DOHH2 (cell line): ENCODE results near the gene FYCO1.

Experiments
- EZH2phosphoT487 ChIP-seq: fragments of 200-600 bp; sonication (generic); IDR thresholded peaks from 2 replicates; pipeline ENCODE4 v1.6.1; 2017; ENCODE audit warnings: borderline replicate concordance, mild to moderate bottlenecking, antibody characterized with exemption, low read length, moderate library complexity, mixed read lengths
- TF ChIP-seq, protein P1 (sequence below): fragments of 200-600 bp; sonication (generic); IDR thresholded peaks from one replicate; pipeline ENCODE4 v1.5.1; 2014; ENCODE audit warnings: antibody characterized with exemption, mild to moderate bottlenecking, low read depth, low read length; ENCODE audit not compliant: poor library complexity, severe bottlenecking

- TF ChIP-seq, protein P1, sequence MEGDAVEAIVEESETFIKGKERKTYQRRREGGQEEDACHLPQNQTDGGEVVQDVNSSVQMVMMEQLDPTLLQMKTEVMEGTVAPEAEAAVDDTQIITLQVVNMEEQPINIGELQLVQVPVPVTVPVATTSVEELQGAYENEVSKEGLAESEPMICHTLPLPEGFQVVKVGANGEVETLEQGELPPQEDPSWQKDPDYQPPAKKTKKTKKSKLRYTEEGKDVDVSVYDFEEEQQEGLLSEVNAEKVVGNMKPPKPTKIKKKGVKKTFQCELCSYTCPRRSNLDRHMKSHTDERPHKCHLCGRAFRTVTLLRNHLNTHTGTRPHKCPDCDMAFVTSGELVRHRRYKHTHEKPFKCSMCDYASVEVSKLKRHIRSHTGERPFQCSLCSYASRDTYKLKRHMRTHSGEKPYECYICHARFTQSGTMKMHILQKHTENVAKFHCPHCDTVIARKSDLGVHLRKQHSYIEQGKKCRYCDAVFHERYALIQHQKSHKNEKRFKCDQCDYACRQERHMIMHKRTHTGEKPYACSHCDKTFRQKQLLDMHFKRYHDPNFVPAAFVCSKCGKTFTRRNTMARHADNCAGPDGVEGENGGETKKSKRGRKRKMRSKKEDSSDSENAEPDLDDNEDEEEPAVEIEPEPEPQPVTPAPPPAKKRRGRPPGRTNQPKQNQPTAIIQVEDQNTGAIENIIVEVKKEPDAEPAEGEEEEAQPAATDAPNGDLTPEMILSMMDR, result no peak
- no peak for TF ChIP-seq EZH2phosphoT487
These were observed 86.9 kb downstream of the FYCO1 start for GRCh38 chr3:45908761-45909160.
